GM12801 (cell line): ENCODE results near the gene MARS1.

Source experiments
- CTCF ChIP-seq: IDR thresholded peaks from one replicate; pipeline ENCODE4 v1.5.1; 2011; ENCODE audit warnings: control low read depth; ENCODE audit not compliant: insufficient read length; ENCODE audit errors: extremely low read depth

MARS1 gene

DNA sequence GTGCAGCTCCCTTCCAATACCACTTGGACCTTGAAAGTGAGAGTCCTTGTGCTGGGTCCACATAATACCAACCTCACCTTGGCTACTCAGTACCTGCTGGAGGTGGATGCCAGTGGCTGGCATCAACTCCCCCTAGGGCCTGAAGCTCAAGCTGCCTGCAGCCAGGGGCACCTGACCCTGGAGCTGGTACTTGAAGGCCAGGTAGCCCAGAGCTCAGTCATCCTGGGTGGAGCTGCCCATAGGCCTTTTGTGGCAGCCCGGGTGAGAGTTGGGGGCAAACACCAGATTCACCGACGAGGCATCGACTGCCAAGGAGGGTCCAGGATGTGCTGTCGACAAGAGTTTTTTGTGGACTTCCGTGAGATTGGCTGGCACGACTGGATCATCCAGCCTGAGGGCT lies 38.5 kb upstream of the MARS1 start:
- no peak for TF ChIP-seq CTCF

GRCh38 chr12:57450057-57450456 lies 37.8 kb upstream of the MARS1 start:
- TF ChIP-seq CTCF, result no peak

- no peak for TF ChIP-seq CTCF
Measured at GRCh38 chr12:57451233-57451778, 36.6 kb upstream of the MARS1 start.

DNA sequence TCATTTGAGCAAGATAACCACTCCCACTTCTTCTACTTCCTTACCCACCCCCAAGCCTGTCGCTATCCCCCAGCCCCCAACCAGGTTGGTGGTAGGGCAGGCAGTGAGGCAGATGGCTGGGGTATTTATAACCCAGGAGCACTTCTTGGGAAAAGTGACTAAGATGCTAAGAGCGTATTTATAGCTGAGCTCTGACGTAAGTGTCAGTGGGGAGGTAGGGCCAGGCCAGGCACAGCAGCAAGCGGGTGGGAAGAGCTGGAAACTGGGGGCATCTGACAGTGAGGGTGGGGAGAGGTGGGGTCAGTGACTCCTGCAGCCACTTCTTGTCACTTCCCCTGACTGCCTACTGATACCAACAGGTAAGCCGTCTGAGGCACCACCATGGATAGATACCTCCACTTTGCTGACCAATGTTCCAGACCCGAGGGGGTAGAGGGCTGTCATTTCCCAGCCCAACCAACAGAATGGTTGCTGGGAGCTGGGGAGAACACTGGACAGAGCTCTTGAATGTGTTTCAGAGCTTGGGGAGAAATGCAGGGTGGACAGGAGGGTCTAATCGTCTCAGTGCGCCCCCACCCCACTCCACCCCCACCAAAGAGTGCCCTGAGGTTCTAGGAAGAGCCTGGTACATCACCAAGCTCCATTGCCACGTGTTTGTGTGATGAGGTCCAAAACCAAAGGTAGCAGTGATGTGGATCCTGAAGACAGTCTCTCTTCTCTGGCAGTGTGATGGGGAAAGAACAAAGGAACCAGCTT lies 35.5 kb upstream of the MARS1 start:
- no peak for TF ChIP-seq CTCF

GRCh38 chr12:57452937-57453509 lies 34.8 kb upstream of the MARS1 start:
- TF ChIP-seq CTCF, result peak; percentile 63

GRCh38 chr12:57454213-57454565 lies 33.7 kb upstream of the MARS1 start:
- no peak for TF ChIP-seq CTCF

GRCh38 chr12:57454566-57455373 lies 33.1 kb upstream of the MARS1 start, which contains the start of gene INHBE:
Gene INHBE (plus strand): TSS chr12:57455307. CDS start chr12:57455537, 230 bp downstream.
- no peak for TF ChIP-seq CTCF
